NCI-H82 treated with DMSO at 0.1 percent for 48 hours (cell line): ENCODE measurements around the gene CFI.
"Not testable (repeated sequence)": the region's sequence is repeated elsewhere in the genome, so short reads cannot be mapped to it uniquely, and the experiment has no call there.

Source experiments
- DNase-seq: peaks from one replicate; lab custom pipeline; 2025; ENCODE audit not compliant: unreplicated experiment; lab: John Stamatoyannopoulos, UW

The CFI gene

DNA sequence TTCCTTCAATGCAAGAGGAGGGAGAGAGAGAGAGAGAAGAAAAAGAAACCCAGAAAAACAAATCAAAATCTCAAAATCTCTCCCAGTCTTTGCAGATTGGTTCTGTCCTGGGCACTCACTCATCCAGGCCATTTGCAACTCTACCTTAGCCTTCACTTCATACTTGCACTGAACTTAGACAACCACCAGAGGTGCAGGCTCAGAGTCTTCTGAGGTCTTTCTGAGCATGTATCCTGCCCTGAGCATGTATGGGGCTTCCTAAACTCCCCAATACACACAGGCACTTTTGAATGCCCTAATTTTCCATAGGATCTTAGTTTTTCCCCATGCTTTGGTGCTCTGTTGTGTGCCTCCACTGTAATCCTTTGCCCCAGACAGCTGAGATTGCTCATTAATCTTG is 2.9 kb downstream of the CFI start:
- no peak for DNase-seq

DNA sequence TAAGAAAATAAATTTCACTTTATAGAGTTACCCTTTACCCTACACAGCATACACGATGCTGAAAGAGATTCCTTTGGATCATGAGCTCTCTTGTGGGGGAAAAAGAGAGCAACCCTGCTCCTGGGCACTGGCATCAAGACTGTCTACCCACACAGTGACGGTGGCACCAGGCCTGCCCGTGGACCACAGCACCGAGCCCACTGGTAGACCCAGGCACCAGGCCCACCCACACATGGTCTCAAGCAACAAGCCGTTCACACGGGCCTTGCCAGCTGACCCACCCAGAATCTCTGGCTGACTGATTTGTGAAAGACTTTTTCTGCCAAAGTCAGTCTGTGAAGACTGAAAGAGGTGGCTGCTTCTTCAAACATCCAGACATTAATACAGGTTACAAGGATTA is 6.7 kb downstream of the CFI start:
- no peak for DNase-seq

DNA sequence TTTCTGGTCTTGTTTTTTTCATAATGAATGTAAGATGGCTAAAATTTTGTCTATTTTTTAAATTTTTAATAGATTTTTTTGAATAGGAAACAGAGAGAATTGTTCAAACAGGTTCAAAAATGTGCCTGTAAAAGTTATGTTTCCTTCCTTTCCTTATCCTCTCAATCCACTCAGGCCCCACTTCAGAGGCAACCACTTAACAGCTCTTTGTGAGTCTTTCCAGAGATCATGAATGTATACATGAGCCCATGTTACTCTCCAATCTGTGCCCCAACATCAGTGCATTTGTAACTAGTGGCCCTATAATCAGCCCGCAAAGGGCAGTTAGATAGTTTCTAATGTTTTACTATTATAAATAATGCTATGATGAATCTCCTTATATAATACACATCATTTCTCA is 14.0 kb downstream of the CFI start:
- no peak for DNase-seq

DNA sequence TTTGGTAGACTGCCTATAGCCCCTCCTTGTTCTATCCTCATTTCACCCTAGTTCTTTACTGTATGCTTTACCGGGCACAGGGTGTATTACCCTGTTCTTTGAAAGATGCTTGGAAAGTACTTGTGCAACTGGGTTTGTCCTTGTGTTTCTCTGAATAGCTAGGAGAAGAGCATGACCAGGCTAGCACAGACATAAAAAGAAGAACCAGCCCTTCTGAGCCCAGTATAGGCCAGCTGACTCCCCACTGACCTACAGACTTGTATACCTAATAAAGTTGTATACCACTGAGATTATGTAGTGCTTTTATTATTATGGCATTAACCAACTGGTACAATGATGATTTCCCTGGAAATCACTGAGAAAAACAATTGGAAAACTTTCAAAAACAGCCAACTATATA is 15.0 kb downstream of the CFI start:
- no peak for DNase-seq

DNA sequence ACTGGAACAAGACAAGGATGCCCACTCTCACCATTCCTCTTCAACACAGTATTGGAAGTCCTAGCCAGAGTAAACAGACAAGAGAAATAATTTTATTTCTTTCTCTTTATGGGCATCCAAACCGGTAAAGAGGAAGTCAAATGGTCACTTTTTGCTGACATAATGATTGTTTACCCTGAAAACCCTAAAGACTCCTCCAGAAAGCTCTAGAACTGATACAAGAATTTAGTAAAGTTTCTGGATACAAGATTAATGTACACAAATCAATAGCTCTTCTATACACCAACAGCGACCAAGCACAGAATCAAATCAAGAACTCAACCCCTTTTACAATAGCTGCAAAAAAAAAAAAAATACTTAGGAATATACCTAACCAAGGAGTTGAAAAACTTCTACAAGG is 19.7 kb downstream of the CFI start:
- not testable (repeated sequence) for DNase-seq

DNA sequence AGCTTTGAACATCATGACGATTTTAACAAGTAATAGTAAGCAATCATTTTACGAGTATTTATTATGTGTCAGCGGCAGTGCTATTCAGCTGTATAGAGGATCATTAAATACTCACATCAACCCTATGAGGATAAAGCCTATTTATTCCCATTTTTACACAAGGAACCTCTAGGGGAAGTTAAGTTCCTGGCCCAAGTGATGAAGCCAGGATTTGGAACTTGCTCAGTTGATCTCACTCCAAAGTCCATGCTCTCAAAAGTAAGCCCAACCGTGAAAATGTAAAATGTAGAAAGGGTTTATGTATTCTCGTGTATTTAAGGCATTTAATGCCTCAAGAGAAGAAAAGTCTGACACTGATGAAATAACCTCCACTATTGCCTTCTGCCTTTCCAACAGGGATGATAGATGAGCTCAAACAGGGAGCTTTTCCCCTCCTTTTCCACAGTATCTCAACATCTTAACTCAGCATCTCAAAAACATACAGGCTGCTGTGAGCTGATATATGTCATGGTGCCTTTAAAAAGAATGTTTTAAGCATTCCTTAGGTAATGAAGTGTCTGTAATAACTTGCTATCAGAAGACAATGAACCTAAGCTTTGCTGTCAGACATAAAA is 36.9 kb downstream of the CFI start:
- no peak for DNase-seq

DNA sequence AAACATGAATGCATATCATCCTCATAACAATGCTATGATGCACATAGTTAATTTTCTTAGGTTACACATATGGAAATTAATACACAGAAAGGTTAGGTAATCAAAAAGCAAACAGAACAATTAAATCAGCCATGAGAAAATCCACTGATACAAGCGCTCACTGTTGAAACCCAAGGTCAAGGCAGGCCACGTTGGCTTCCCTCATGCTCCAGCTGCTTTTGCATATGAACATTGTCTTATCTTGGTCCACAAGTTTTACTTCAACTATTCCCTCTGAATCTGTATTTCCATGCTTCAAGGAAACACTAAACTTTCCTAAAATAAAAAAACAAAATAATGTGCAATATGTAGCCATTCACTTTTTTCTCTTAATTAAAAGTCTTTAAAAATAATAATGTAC is 37.4 kb downstream of the CFI start:
- no peak for DNase-seq

DNA sequence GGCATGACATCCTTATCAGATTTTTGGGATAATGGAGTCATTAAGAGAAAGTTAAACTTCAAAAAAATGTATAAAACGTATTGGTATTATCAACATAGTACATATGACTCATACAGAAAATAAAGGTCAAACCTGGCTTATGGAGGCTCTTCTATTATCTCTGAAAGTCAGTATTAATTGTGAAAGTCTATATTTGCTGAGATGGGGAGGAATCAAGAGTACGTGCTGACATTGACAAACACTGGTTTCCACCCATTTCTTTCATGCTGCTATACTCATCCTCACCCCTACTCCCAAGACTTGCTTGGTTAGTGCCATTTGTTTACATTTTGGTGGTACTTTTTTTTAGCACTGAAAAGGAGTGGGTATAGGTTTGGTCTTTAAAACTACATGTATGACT is 41.1 kb downstream of the CFI start:
- DNase-seq: no peak

DNA sequence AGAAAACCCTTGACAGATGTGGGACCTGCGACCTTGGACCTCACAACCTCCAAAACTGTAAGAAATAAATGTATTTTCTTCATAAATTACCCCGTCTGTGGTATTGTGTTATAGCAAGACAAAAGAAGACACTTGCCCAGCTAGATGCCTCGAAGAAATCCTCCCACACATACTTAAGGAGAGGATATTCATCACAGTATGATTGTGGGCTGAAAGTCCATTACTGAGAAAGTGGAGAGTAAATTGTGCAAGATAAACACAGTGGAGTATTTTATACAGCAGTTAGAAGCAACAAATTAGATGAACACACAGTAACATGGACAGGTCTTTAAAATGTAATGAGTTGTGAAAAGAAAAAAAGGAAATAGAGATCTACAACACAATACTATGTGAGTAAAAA is 46.1 kb downstream of the CFI start:
- no peak for DNase-seq

DNA sequence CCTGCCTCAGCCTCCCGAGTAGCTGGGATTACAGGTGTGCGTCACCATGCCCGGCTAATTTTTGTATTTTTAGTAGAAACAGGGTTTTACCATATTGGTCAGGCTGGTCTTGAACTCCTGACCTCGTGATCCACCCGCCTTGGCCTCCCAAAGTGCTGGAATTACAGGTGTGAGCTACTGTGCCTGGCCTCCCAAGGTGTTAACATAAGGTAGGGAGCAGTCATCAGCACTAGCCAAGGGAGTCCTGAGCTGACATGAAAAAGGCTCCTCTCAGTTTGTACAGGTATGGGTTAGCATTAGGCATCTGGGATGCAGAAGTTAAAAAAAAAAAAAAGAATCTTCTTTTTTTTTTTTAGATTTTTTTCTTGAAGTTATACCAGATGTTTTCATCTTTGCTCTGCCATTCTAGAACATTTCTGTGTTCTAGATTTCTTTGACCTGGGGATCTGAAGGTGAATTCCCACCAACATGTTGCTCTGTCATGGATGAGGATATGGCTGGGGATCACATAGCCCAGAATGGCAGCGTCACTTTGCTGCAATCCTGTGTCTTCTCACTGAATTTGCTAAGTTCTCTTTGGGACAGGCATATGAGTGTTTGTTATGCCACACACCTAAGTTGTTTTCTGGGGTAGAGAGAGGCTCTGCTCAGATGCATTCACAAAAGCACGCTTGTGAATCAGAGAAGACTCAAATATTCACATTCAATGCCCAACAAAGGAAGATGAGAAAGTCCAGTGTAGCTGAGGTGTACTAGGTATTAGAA is 47.5 kb downstream of the CFI start:
- no peak for DNase-seq

DNA sequence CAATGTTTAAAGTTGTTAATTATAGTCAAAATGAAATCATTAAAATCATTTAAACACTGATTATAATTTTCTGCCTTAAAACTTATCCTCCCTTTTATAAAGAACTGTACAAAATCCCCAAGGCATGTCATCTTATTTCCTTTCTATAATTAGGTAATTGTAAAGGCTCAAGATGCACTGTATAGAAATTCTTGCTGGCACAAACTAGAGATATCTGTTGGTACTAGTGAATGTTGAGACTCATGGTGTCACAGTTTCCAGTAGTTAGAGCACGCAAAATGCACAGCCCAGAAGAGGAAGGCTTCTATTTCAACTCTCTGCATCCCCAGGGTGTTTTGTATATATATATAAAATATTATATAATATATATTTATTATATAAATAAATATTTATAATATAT is 49.3 kb downstream of the CFI start:
- no peak for DNase-seq

DNA sequence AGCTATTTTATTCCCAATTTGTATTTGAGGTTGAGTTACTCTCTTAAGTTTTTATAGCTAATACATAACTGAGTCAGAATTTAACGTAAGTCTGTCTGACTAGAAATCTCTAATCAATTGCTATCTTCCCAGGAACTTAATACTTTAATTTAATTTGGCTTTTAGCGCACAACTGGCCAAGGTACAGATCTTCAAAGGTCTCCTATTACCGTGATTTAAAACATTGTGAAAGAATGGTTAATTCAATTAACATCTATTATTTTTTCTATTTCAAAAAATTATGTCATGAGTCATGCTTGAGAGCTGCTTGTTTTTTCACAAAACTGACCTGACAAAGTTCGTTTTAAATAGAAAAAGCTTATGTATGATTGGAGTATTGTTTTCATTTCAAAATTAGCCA is 49.9 kb downstream of the CFI start:
- DNase-seq: peak; percentile 43

DNA sequence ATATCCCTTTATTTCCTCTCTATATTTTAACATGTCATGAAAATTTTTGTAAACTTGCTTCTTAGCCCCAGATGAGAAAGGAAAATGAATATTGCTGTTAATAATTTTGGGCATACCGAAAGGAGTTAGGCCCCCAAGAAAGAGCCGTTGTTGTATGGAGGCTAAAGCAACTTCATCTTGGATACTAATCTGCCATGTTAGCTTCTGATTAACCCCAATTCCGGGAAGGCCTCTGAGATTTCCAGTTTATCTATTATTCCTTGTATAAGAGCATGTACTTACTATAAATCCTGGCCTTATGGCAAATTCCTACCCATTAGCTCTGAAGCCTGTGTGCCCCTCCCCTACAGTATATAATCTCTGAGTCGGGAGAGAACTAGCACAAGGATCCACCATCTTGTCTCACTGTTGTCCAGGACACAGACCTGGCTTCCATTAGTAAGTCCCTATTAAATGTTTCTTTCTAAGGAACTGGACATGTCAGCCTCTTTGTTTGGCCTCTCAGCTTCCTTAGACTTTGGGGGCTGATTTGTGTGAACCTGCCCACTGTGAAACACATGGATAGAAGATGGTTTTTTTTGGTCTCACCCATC is 51.1 kb downstream of the CFI start:
- DNase-seq: no peak

DNA sequence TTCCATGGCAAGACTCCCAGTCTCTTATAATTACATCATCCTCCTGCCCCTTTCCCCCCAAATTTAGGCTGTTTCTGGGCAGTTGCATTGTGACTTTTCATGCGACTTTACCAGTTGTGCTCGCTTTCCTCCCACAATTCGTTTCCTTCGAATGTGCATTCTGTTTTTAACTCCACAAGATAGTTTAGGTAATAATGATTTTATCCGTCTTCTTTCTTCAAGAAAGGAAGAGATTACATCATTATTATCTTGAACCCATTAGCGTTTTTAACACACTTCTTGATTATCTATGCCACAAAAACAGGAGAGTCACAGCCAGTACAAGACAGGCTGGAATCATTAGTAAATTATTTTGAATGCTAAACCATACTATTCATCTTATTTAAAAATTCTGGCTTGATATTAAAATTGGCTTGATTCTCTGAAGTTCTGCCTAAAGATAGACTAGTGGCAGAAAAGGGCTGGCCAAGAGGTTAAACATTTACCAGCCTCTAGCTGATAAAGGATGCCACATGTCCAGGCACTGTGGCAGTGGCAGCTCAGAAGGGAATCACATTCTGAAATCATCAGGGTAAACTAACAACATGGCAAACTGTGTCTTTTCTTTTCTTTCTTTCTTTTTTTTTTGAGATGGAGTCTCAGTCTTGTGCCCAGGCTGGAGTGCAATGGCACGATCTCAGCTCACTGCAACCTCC is 52.3 kb downstream of the CFI start:
- no peak for DNase-seq

DNA sequence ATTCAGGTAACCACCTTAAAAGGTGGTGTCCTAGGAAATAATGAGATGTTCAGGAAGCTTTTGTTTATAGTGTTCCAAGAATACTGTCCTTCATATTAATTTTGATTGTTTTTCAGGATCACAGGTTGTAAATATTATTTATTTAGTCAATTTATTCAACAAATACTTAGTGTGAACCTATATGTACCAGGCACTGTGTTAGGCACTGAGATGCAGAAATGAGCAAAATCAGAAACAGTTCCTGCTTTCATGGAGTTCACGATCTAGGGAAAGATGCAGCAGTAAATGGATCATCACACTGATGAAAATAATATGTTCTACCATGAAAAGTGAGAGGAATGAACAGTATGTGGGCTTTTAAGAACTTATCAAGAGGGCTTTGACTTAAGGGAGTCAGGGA is 53.7 kb downstream of the CFI start:
- no peak for DNase-seq

DNA sequence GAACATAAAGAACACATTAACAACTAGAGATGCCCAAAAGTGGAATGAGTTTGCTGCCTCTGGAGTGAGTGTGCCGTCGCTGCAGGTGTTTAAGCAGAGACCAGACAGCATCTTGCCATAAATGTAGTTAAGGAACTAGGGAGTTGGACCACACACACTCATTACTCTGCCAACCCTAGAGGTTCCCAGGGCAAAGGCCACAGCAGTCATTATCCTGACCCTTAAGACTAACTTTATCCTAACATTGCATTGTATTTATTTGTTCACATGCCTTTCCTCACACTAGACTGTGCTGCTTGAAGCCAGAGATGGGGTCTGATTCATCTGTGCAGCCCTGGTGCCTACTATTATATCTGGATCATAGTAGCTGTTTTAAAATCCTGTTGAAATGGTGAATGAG is 55.1 kb downstream of the CFI start:
- no peak for DNase-seq

DNA sequence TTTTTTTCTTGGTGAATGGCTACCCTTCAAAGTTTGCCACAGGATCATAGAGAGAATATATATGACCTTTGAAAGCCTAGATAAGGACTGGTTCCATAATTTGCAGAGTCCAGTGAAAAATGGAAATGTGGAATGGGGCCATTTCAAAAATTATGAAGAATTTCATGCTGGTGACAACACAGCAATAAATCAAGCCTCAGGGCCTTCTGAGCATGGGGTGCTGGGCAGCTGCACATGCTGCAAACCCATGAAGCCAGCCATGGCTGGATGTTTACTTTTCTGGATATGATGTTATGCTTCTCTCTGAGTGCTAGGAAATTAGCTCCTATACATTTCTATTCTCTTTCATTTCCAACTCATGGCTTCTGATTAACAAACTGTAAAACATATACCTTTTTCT is 56.0 kb downstream of the CFI start:
- DNase-seq: no peak

DNA sequence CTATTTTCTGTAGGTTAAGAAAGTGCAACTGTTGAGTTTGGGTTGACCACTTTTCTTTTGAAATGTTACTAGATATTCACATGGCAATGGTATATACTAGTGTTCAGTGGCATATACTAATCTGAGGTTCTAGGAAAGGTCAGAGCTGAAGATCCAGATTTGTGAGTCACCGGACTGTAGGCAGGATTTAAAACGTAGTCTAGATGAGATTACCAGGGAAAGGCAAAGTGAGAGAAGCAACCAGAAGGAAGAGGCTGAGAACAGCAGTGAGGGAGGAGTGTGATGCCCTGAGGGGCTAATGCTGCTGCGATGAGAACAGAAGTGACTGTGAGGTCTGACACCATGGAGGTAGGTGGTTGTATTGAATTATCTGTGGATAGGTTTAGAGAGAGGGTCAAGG is 62.3 kb downstream of the CFI start:
- DNase-seq: no peak

DNA sequence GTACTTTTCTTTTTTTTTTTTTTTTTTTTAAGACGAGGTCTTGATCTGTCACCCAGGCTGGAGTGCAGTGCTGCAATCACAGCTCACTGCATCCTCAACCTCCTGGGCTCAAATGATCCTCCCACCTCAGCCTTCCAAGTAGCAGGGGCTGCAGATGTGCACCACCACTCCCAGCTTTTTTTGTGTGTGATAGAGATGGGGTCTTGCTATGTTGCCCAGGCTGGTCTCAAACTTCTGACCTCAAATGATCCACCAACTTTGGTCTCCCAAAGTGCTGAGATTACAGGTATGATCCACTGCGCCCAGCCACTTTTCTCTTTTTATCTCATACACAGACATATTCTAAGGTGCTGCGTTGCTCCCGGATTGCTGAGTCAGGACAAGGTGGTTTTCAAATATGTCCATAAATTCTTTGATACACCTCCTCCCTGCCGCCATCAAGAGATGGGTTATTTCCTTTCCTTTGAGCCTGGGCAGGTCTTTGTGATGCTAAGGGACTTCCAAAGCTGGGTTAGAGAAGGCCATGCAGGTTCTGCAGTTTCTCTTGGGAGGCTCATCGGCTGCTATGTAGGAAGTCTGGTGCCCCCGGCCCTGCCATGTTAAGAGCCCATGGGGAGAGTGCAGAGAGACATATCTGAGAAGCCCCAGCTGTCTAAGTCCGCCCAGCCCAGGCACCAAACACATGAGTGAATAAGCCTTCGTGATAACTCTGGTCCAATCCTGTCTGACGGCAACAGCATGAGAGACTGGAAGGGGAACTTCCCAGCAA is 63.5 kb downstream of the CFI start:
- no peak for DNase-seq

DNA sequence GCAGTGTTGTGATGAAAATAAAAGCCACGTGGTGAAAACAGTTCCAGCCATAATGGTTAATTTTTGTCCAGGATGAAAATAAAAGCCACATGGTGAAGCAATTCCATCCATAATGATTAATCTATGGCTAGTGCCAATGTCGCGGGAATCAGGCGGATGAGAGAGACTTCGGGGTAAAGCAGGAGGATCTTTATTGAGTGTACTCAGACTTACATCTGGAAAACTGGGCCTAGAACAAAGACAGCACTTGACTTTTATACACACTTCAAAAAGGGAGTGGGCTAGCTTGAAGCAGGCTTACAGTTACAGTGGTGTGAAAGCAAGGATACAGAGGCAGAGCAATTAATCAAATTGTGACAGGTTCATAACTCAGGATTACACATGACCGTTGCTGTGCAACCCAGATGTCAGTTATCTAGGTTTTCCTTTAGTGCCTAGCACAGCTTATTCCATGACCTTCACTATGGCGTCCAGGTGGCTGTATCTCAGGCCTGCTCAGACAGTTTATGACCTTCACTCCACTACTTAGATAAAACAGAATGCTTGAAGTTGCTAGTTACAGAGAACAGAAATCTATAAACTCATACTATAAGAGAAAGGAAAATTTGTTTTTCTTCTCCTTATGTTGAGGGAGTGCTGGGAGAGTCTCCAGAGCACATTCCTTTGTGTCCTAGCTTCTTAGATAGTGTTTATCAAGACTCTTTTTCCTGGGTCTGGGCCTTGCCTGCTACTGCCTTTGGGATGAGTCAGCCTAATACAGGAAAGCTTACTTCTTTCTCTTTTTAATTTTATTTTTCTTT is 66.0 kb downstream of the CFI start:
- DNase-seq: peak; percentile 74

DNA sequence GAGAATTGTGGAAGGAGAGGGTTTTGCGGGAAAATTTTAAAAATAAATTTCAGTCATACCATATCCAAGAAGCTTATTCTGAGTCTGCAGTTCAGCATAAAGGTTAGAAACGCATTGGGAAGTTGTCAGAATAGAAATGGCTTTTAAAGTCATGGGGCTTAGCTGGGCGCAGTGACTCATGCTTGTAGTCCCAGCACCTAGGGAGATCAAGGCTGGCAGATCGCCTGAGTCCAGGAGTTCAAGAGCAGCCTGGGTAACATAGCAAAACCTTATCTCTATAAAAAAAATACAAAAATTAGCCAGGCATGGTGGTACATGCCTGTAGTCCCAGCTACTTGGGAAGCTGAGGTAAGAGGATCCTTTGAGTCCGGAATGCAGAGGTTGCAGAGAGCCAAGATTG is 68.1 kb downstream of the CFI start:
- DNase-seq: no peak
